ENCODE data around the gene KDM1A. TPM values are rescaled to one million over a fixed set of nuclear protein-coding genes. Genes with fewer than 3 reads are reported as not detected.
A peak's percentile ranks its signal among the peaks of the same experiment; 100 is the strongest.
"Not testable (repeated sequence)": the region's sequence is repeated elsewhere in the genome, so short reads cannot be mapped to it uniquely, and the experiment has no call there.

KDM1A gene
- 100 to 1,000 TPM; 110 to 122 (median 114) TPM for polyA plus RNA-seq (ENCODE audit: insufficient read depth in 1 of 5, insufficient read length in 5 of 5, low replicate concordance in 1 of 5)
- long read RNA-seq, donor 1, transcript KDM1A-201 (19 exons, 3,033 nt): minor isoform, 7 of 100 reads
- long read RNA-seq, donor 1, transcript KDM1A-206 (1 exons, 2,810 nt): major isoform, 37 of 100 reads
- long read RNA-seq, donor 1, partial matches to known transcripts: 46 of 100 reads
- long read RNA-seq, donor 1, other reads (novel, unspliced or antisense): 9 of 100 reads
- long read RNA-seq, donor 2, transcript KDM1A-206 (1 exons, 2,810 nt): major isoform, 5 of 32 reads
- long read RNA-seq, donor 2, partial matches to known transcripts: 15 of 32 reads
- long read RNA-seq, donor 2, other reads (novel, unspliced or antisense): 8 of 32 reads
- long read RNA-seq, donor 3, transcript KDM1A-206 (1 exons, 2,810 nt): major isoform, 31 of 53 reads
- long read RNA-seq, donor 3, partial matches to known transcripts: 20 of 53 reads
- long read RNA-seq, donor 3, other reads (novel, unspliced or antisense): 0 of 53 reads
- long read RNA-seq, donor 4, transcript KDM1A-206 (1 exons, 2,810 nt): major isoform, 25 of 58 reads
- long read RNA-seq, donor 4, transcript KDM1A-201 (19 exons, 3,033 nt): minor isoform, 6 of 58 reads
- long read RNA-seq, donor 4, partial matches to known transcripts: 27 of 58 reads
- long read RNA-seq, donor 4, other reads (novel, unspliced or antisense): 0 of 58 reads
- long read RNA-seq, donor 5, transcript KDM1A-206 (1 exons, 2,810 nt): major isoform, 39 of 90 reads
- long read RNA-seq, donor 5, partial matches to known transcripts: 42 of 90 reads
- long read RNA-seq, donor 5, other reads (novel, unspliced or antisense): 6 of 90 reads
- long read RNA-seq, donor 6, transcript KDM1A-206 (1 exons, 2,810 nt): major isoform, 21 of 63 reads
- long read RNA-seq, donor 6, transcript KDM1A-201 (19 exons, 3,033 nt): minor isoform, 8 of 63 reads
- long read RNA-seq, donor 6, partial matches to known transcripts: 25 of 63 reads
- long read RNA-seq, donor 6, other reads (novel, unspliced or antisense): 9 of 63 reads
- long read RNA-seq, donor 7, transcript KDM1A-201 (19 exons, 3,033 nt): minor isoform, 5 of 93 reads
- long read RNA-seq, donor 7, transcript KDM1A-206 (1 exons, 2,810 nt): major isoform, 25 of 93 reads
- long read RNA-seq, donor 7, partial matches to known transcripts: 18 of 93 reads
- long read RNA-seq, donor 7, other reads (novel, unspliced or antisense): 45 of 93 reads
- long read RNA-seq, donor 8, transcript KDM1A-206 (1 exons, 2,810 nt): major isoform, 7 of 31 reads
- long read RNA-seq, donor 8, partial matches to known transcripts: 17 of 31 reads
- long read RNA-seq, donor 8, other reads (novel, unspliced or antisense): 5 of 31 reads

DNA sequence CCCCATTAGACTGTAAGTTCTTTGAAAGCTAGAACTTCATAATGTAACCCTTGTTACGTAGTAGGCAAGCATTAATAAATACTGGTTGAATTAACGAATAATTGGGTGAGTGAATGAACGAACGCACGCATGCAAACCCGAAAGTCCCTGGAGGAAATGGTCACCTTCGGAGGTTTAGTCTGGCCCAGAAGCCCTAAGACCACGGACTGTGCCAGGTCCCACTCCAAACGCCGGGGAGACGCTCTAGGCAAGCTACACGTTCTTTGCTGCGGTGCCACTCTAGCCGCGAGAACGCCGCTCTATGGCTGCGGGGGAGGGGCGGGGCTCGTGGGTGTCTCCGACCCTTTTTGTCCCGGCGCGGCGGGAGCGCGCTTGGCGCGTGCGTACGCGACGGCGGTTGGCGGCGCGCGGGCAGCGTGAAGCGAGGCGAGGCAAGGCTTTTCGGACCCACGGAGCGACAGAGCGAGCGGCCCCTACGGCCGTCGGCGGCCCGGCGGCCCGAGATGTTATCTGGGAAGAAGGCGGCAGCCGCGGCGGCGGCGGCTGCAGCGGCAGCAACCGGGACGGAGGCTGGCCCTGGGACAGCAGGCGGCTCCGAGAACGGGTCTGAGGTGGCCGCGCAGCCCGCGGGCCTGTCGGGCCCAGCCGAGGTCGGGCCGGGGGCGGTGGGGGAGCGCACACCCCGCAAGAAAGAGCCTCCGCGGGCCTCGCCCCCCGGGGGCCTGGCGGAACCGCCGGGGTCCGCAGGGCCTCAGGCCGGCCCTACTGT is at the start of gene KDM1A:
Gene KDM1A, plus strand, starts transcription at position 375 of the 769 bp plus-strand sequence. Its CDS starts 129 bp downstream, at position 504.
- peak; percentile 97 for DNase-seq

DNA sequence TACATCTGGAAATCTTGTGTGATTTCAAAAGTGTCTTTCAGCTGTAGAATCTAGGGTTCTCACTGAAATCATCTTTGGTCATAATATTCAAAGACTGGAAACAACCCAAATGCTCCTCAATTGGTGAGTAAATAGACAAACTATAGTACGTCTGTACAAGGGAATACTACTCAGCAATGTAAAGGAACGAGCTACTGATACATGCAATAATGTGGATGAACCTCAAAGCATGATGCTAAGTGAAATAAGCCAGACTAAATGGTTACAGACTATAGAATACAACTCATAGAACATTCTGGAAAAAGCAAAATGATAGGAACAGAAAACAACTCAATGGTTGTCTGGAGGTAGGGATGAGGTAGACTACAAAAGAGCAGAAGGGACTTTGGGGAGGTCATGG is 49.2 kb upstream of the KDM1A start:
- no peak for DNase-seq

DNA sequence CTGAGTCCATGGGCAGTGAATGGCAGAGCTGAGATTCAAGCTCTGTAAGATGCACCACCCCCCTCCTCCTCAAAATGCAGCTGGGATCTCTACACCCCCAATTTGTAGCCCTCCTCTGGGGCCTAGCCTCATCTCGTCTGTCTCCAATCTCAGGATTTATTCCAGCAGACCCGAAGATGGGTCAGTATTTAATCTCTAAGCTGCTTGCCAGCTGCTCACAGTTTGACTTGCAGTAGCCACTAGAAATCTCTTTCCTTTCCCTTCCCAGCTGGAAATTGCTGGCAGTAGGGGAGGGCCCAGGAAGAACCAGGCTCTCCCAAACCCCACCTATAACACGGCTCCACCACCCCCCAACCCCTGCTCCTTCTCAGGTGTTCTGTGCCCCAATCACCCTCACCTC is 48.1 kb upstream of the KDM1A start:
- DNase-seq: no peak

DNA sequence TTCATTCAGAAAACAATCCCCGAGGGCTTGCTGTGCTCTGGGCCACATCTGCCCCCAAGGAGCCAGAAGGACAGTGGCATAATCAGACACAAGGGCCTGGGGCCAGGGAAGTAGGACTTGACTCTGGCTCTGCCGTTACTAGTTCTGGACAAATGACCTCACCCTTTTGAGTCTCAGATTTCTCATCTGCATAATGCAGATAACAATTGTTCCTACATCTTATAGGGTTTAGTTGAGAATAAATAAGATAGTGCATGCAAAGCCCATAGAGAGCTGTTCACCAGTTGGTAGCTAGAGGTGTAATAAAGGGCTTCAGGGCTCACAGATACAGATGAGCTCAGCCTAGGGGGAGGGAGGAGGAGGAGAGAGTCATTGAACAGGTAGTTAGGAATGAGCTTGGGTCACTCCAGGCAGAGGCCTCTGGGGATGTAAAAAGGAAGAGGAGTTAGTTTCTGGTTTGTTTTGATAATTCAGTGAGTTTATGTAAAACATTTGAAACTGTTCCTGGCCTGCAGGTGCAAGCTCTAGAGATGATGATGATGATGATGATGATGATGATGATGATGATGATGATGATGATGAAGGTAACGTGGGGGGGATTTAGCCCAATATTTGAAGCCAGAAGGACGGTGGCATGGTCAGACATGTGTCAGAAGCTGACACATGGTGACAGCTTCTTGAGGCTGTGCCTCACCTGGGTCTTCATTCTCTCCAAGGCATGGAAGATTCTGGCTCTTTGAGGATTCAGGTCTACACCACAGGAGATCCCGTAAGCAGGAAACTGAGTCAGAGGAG is 47.5 kb upstream of the KDM1A start:
- no peak for DNase-seq

DNA sequence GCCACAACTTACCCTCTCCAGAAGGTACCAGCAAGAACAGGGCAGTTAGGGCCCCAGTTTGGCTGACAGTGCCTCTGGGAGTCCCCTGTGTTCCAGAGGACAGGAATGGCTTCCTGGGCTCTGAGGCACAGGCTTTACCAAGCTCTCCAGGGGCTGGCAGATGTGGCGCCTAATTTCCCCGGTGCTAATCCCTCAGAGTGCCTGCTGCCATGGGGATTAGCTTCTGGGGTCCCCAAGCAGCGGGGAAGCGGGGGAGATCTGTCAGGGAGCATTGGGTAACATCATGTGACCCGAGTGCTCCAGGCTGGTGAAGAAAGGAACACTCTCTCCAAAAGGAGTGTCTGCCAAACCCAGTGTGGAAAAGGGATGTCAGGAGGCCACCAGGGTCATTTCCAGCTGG is 46.5 kb upstream of the KDM1A start, which contains the start of gene LACTBL1:
Gene LACTBL1, minus strand, starts transcription at position 107 of the 400 bp plus-strand sequence. CDS start 550 bp downstream, outside the sequence.
- no peak for DNase-seq

DNA sequence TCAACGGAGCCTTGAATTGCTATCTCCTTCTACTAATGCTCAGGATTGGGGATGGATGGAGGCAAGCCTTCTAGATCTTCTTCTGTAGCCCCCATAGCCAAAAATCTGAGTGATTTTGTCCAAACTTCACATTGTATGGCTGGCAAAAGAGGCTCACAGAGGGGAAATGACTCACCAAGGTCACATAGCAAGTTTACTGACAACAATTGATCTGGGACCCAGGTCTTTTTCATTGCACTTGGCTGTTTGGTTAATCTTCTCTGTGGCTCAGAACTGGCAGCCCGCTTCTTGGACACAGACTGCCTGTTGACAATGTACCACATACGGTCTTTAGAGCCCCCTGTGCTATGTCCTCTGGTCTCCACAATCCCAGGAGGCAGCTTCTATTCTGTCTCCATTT is 43.6 kb upstream of the KDM1A start:
- no peak for DNase-seq

DNA sequence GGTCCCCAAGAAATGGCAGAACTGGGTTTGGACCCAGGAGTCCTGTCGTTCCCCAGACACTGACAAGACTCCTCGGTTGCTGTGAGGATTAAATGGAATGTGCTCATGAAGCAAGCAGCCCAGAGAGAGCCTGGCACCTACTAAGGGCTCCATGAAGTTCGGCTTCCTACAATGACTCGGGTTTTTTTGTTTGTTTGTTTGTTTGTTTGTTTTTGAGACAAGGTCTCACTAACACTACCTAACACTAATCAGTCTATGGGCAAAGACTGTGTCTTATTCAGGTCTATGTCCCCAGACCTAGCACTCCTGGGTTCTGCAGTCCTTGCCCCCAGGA is 43.2 kb upstream of the KDM1A start:
- DNase-seq: no peak

DNA sequence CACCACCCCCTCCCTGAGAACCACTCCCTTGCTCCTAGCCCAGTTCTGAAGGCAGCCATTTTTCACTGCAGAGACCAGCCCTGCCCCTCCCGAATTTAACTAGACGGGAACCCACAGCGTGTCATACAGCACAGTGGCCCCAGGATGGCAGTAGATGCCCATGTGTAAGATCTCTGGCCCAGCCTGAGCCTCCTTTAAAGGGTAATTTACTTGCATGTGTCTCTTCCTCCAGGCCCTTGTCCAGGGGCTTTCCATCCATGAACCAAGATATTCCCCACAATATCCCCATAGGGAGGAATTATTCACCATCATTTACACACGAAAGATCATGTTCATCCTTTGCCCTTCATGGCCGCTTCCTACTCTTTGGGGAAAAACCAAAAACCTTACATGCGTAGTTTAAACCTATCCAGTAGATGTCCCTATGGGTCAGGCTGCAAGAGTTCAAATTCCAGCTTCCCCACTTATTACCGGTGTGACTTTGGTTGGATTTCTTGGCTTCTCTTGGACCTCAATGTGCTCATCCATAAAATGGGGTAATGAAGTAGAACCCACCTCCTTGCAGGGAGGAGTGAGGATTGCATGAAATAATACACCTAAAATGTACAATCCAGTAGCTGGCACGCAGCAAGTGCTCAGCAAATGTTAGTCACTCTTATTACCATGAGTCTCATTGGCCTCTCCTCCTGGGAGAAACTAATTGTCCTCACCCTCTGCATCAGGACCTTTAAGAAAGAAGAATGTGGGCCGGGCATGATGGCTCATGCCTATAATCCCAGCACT is 42.6 kb upstream of the KDM1A start:
- peak; percentile 35 to 47 for DNase-seq

DNA sequence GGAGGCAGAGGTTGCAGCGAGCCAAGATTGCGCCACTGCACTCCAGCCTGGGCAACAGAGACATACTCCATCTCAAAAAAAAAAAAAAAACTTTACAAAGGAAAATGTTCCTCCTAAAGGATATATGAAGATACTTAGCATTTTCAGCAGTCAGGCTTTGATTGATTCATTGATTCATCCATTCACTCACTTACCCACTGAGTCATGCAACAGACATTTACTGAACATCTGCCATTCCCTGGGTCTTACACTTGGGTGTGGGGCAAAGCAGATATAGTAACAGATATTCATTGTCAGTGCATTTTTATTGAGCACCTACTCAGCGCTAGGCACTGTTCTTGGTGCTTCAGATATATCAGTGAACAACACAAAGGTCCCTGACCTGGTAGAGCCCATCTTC is 41.0 kb upstream of the KDM1A start:
- DNase-seq: no peak

DNA sequence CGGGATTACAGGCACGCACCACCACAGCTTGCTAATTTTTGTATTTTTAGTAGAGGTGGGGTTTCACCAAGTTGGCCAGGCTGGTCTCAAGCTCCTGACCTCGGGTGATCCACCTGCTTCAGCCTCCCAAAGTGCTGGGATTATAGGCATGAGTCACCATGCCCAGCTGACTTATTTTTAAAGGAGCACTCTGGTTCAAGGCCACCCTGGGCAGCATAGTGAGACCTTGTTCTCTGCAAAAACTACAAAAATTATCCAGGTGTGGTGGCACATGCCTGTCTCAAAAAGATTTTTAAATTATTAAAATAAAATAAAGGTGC is 38.8 kb upstream of the KDM1A start:
- DNase-seq: not testable (repeated sequence)

DNA sequence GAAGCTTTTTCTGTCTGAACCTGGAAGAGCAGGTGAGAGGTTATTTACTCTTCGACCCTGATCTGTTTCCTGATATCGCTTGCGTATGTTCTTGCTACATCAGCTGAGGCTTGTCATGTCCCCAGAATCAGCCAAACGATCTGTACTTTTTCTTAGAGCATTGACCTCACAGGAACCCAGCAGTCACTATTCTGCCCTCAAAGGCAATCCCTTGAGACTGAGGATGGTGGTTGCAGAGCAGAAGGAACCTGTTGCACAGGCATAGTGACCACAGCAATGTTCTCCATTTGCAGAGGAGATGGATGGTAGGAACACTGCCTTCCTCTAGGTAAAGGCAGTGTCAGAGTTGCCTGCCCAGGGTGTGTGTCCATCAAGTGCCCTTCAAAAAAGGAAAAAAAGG is 35.3 kb upstream of the KDM1A start:
- DNase-seq: no peak

DNA sequence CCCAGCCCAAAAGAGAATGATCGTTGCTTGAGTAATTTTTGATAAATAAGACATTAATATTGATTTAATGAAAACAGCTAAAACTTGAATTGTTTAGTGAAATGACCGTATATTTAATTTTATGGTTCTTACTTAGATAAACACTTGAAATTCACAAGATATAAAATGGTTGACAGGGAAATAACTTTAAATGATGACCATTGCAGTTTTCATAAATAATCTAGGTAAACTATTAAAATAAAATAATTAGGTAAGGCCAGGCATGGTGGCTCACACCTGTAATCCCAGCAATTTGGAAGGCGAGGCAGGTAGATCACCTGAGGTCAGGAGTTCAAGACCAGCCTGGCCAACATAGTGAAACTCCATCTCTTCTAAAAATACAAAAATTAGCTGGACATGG is 26.9 kb upstream of the KDM1A start:
- not testable (repeated sequence) for DNase-seq

DNA sequence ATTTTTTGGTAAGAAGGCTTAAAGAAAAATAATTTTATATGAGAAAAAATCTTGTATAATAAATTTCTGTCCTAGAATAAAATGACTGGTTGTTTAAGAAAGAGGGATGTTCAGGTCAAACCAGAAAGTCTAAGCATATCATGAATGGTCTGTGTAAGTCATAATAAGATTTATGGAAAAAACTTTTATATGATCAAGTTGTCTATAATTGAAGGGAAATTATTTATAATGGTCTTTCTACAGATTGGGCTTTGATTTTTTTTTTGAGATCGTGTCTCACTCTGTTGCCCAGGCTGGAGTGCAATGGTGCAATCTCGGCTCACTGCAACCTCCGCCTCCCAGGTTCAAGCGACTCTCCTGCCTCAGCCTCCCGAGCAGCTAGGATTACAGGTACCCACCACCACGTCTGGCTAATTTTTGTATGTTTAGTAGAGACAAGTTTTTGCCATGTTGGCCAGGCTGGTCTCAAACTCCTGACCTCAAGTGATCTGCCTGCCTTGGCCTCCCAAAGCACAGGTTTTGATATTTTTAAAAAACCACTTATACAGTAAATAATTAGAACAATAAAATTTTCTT is 26.0 kb upstream of the KDM1A start:
- not testable (repeated sequence) for DNase-seq

DNA sequence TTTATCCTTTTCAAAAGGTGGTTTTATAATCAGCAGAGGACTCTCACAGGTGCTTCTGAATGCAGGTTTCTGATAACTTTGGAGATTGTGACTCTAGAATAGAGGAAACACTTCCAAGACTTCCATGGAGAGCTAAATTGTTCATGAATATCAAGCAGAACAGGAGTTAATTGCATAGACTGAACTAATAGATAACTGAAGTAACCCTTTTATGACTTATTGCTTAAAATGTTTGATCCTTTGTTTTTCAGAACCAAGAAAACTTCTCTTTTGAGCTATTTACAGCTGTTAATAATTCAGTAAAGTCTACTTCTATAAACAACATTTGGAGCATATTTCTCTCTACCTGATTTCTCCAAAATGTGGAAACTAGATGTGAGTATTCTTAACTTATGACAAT is 23.5 kb upstream of the KDM1A start:
- DNase-seq: no peak

DNA sequence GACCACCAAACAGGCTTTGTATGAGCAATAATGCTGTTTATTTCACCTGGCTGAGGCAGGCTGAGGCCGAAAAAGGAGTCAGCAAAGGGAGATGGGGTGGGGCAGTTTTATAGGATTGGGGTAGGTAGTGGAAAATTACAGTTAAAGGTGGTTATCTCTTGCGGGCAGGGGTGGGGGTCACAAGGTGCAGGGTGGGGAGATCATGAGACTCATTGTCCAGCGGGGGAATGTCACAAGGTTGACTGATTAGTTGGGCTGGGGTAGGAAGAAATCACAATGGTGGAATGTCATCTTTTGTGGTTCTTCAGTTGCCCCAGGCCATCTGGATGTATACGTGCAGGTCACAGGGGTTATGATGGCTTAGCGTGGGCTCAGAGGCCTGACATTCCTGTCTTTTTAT is 21.7 kb upstream of the KDM1A start:
- not testable (repeated sequence) for DNase-seq

DNA sequence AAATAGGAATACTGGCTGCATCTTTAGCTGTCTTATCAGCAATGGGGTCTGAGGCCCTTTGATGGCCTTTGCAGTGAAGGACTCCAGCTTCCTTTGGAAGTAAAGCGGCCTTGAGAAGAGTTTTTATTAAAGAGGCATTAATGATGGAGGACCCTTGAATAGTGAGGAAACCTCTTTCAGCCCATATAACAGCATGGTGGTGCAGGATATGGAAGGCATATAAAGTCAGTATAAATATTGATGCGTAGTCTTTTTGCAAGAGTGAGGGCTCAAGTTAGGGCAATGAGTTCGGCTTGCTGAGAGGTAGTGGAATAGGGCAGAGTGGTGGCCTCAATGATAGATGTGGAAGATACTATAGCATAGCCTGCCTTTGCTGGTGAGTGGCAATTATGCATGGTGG is 19.1 kb upstream of the KDM1A start:
- not testable (repeated sequence) for DNase-seq

DNA sequence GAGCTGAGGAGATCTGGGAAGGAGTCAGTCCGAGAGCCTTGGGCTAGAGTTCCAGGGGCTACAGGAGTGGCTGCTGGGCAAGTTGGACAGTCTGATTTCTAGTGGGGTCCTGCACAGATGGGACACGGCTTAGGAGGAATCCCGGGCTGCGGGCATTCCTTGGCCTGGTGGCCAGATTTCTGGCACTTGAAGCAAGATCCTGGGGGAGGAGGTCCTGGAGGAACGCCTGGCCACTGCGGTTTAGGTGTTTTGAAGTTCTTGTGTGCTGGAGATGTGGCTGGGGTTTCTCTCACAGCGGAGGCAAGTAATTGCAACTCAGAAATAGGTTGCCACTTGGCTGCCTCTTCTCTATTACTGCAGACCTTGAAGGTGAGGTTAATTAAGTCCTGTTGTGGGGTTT is 17.1 kb upstream of the KDM1A start:
- not testable (repeated sequence) for DNase-seq

DNA sequence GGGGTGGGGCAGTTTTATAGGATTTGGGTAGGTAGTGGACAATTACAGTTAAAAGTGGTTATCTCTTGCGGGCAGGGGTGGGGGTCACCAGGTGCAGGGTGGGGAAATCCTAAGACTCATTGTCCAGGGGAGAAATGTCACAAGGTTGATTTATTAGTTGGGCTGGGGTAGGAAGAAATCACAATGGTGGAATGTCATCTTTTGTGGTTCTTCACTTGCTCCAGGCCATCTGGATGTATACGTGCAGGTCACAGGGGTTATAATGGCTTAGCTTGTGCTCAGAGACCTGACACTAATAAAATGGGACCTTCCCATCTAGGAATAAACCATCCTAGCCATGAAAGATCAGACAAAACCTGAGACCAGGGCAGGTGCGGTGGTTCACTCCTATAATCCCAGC is 15.2 kb upstream of the KDM1A start:
- no peak for DNase-seq

DNA sequence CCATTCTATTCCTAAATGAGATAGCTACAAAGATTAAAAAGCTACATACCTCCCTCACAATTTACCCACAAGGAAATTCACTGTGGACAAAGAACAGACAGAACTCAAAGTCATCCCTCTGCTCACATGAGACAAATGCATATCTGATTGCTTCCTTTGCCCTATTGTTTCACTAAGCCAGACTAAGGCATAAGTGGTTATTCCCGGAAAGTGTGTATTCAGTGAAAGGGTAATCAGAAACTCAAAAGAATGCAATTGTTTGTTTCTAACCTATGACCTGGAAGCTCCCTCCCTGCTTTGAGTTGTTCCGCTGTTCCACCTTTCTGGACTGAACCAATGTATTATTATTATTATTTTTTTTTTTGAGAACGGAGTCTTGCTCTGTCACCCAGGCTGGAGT is 14.5 kb upstream of the KDM1A start:
- DNase-seq: not testable (repeated sequence)

Measured in right lung (tissue), 10 donors.